ENCODE results near the gene F10. TPM values are rescaled to one million over a fixed set of nuclear protein-coding genes. Genes with fewer than 3 reads are reported as not detected.

The F10 gene
- total and polyA plus RNA-seq, 9 of the 15 experiments (the other 6 are each of a cell fraction or from before 2014, with no cell fraction given) = 0.04 to 0.09 (median 0.07) TPM; not detected in 5

- Histone ChIP-seq H3K79me2 (ENCODE audit: control insufficient read depth, insufficient read depth, low read length) (peaks cover 3% of the 10 kb centered on the region; the same call in 1 of the 3 replicates), H4K20me1 (replicated peaks; ENCODE audit: control insufficient read depth, insufficient read depth, low read length) (no peaks in the 10 kb centered on the region), H2AFZ (ENCODE audit: low read depth, low read length) (no peak overlapping the region), H3K4me3 (no peak overlapping the region), H3K9me3 (replicated peaks; ENCODE audit: control insufficient read depth, insufficient read depth, low read depth, low read length) (no peaks in the 10 kb centered on the region), H3K4me2 (ENCODE audit: insufficient read depth, low read length) (no peak overlapping the region), H3K27me3 (ENCODE audit: control insufficient read depth in 2 of 2, insufficient read depth in 2 of 2, low read length in 2 of 2) (no peaks in the 10 kb centered on the region), H3K36me3 (ENCODE audit: control insufficient read depth, insufficient read depth, low read length) (peaks cover 89% of the 10 kb centered on the region), H3K4me1 (replicated peaks in 1 of 2; ENCODE audit: control insufficient read depth in 2 of 2, insufficient read depth in 2 of 2, low read length in 2 of 2) (no peaks in the 10 kb centered on the region), H3K9ac (ENCODE audit: insufficient read depth in 1 of 2, low read depth in 2 of 2, low read length in 2 of 2) (no peak overlapping the region), H3K27ac (ENCODE audit: extremely low read depth, low read depth, low read length) (no peak overlapping the region), H3K9me1 (ENCODE audit: control insufficient read depth, insufficient read depth, low read length) (no peaks in the 10 kb centered on the region)
- CTCF ChIA-PET (ENCODE audit: low intra/inter-chr PET ratio) = no interaction called here
- in situ Hi-C loops (cut with MboI) (no loop called here), intact Hi-C loops (cut with micrococcal nuclease) (no loop called here)
- no peak for DNase-seq (ENCODE audit: extremely low read depth in 1 of 4, low spot score in 3 of 4)
- WGBS (ENCODE audit: insufficient coverage, low coverage, missing lambda C conversion rate) = 92% methylated on average over 2 of the region's 2 CpGs
- POLR2A ChIA-PET = interaction anchor here (1.0 kb wide), 2 partner anchors 11 to 14 kb away, joined by 3 to 6 read pairs; no protein-coding TSS in a partner anchor
- no peak for FAIRE-seq
- no peak for ATAC-seq
- TF ChIP-seq TCF7 (IDR thresholded peaks at IDR 0.05; ENCODE audit: borderline replicate concordance) = no peak
- no peak for TF ChIP-seq CEBPG (CRISPR knock-in tag; IDR thresholded peaks at IDR 0.05)
- TF ChIP-seq CEBPG (tag; conservative IDR thresholded peaks at IDR 0.05 in 1 of 2, IDR thresholded peaks at IDR 0.05 in 1 of 2) = peak; percentile 39 to 53; a peak in 2 of 4 replicates
- TF ChIP-seq CEBPB (tag; IDR thresholded peaks at IDR 0.05) = peak; percentile 55
- BruUV-seq (replicated peaks) = no TSS peak
Measured at GRCh38 chr13:113192902-113193301, 70.3 kb downstream of the F10 start.

- BruUV-seq (replicated peaks) = no TSS peak
- Histone ChIP-seq H3K9ac (ENCODE audit: insufficient read depth in 1 of 2, low read depth in 2 of 2, low read length in 2 of 2) (no peak overlapping the region), H3K79me2 (ENCODE audit: control insufficient read depth, insufficient read depth, low read length) (peaks cover 9% of the 10 kb centered on the region), H3K4me3 (no peak overlapping the region), H3K9me3 (replicated peaks; ENCODE audit: control insufficient read depth, insufficient read depth, low read depth, low read length) (no peaks in the 10 kb centered on the region), H2AFZ (ENCODE audit: low read depth, low read length) (no peak overlapping the region), H3K27me3 (ENCODE audit: control insufficient read depth in 2 of 2, insufficient read depth in 2 of 2, low read length in 2 of 2) (no peaks in the 10 kb centered on the region), H4K20me1 (replicated peaks; ENCODE audit: control insufficient read depth, insufficient read depth, low read length) (no peaks in the 10 kb centered on the region), H3K9me1 (ENCODE audit: control insufficient read depth, insufficient read depth, low read length) (no peaks in the 10 kb centered on the region), H3K36me3 (ENCODE audit: control insufficient read depth, insufficient read depth, low read length) (peaks cover 93% of the 10 kb centered on the region), H3K4me2 (ENCODE audit: insufficient read depth, low read length) (no peak overlapping the region), H3K4me1 (replicated peaks in 1 of 2; ENCODE audit: control insufficient read depth in 2 of 2, insufficient read depth in 2 of 2, low read length in 2 of 2) (no peaks in the 10 kb centered on the region), H3K27ac (ENCODE audit: extremely low read depth, low read depth, low read length) (no peak overlapping the region)
- ChIA-PET CTCF (ENCODE audit: low intra/inter-chr PET ratio) (no interaction called here), POLR2A (no interaction called here)
- intact Hi-C loops (cut with micrococcal nuclease) = no loop called here
- FAIRE-seq (no peak), ATAC-seq (no peak), DNase-seq (ENCODE audit: extremely low read depth in 1 of 4, low spot score in 3 of 4) (no peak)
- in situ Hi-C loops (cut with MboI) = no loop called here
- WGBS (ENCODE audit: insufficient coverage, low coverage, missing lambda C conversion rate) = 90% methylated on average over 6 of the region's 6 CpGs
- TF ChIP-seq DMBX1 (CRISPR knock-in tag; IDR thresholded peaks at IDR 0.05; ENCODE audit: borderline replicate concordance) (no peak), RAD51 (IDR thresholded peaks at IDR 0.05; ENCODE audit: borderline replicate concordance, low read depth) (no peak), TBP (optimal IDR thresholded peaks at IDR 0.05; ENCODE audit: low read depth, low read length) (no peak), ZBTB17 (CRISPR knock-in tag; IDR thresholded peaks at IDR 0.05) (no peak), ESRRA (IDR thresholded peaks at IDR 0.05; ENCODE audit: borderline replicate concordance, low read depth) (no peak), BRD4 (IDR thresholded peaks at IDR 0.05) (no peak), MEF2A (IDR thresholded peaks at IDR 0.05; ENCODE audit: control insufficient read depth, low read depth, low read length) (no peak), NCOA6 (IDR thresholded peaks at IDR 0.05) (no peak), ATF7 (IDR thresholded peaks at IDR 0.05) (no peak), HLTF (IDR thresholded peaks at IDR 0.05) (no peak)
Measured at GRCh38 chr13:113195360-113195759, 72.8 kb downstream of the F10 start.

Data from K562 (cell line).